IPS-18a (cell line): ENCODE data around the gene CRADD.

Experiments
- H3K27ac ChIP-seq: one replicate; pipeline ENCODE4 v1.5.1; 2013; ENCODE audit warnings: low read length
- H3K27me3 ChIP-seq: one replicate; pipeline ENCODE4 v1.6.1; 2013; ENCODE audit warnings: mild to moderate bottlenecking, low read length; ENCODE audit not compliant: control insufficient read depth, insufficient read depth
- H3K36me3 ChIP-seq: one replicate; pipeline ENCODE4 v1.6.1; 2013; ENCODE audit warnings: low read depth, low read length; ENCODE audit not compliant: control insufficient read depth
- H3K4me1 ChIP-seq: one replicate; pipeline ENCODE4 v1.6.1; 2013; ENCODE audit warnings: low read depth, low read length; ENCODE audit not compliant: control insufficient read depth
- H3K4me3 ChIP-seq: one replicate; pipeline ENCODE4 v1.5.1; 2013; ENCODE audit warnings: low read length
- H3K9ac ChIP-seq: one replicate; pipeline ENCODE4 v1.6.1; 2013; ENCODE audit warnings: mild to moderate bottlenecking, low read length, moderate library complexity
- H3K9me3 ChIP-seq: one replicate; pipeline ENCODE4 v1.6.1; 2013; ENCODE audit warnings: low read depth, low read length; ENCODE audit not compliant: control insufficient read depth

Gene CRADD

GRCh38 chr12:93892423-93893268 lies 215.5 kb downstream of the CRADD start:
- Histone ChIP-seq H3K9ac (no peak overlapping the region), H3K4me1 (peaks cover 6% of the 10 kb centered on the region)

GRCh38 chr12:93894391-93895088 lies 217.4 kb downstream of the CRADD start:
- Histone ChIP-seq H3K36me3 (no peaks in the 10 kb centered on the region), H3K4me1 (peaks cover 6% of the 10 kb centered on the region), H3K9me3 (no peaks in the 10 kb centered on the region), H3K4me3 (no peak overlapping the region), H3K27me3 (no peaks in the 10 kb centered on the region), H3K9ac (no peak overlapping the region), H3K27ac (no peak overlapping the region)

More at GRCh38 chr12:93892423-93893268, 215.5 kb downstream of the CRADD start:
- Histone ChIP-seq H3K36me3 (no peaks in the 10 kb centered on the region), H3K9me3 (no peaks in the 10 kb centered on the region), H3K27ac (no peak overlapping the region), H3K27me3 (no peaks in the 10 kb centered on the region), H3K4me3 (no peak overlapping the region)

GRCh38 chr12:93895089-93895445 lies 217.9 kb downstream of the CRADD start:
- no peak overlapping the region for H3K4me3 ChIP-seq
- no peaks in the 10 kb centered on the region for H3K27me3 ChIP-seq
- peaks cover 6% of the 10 kb centered on the region for H3K4me1 ChIP-seq
- no peaks in the 10 kb centered on the region for H3K9me3 ChIP-seq
- H3K36me3 ChIP-seq: no peaks in the 10 kb centered on the region
- H3K9ac ChIP-seq: no peak overlapping the region
- H3K27ac ChIP-seq: no peak overlapping the region

GRCh38 chr12:93896427-93896826 lies 219.3 kb downstream of the CRADD start:
- H3K4me3 ChIP-seq: no peak overlapping the region
- no peaks in the 10 kb centered on the region for H3K9me3 ChIP-seq
- no peak overlapping the region for H3K27ac ChIP-seq
- H3K4me1 ChIP-seq: peaks cover 6% of the 10 kb centered on the region
- H3K9ac ChIP-seq: no peak overlapping the region
- H3K27me3 ChIP-seq: no peaks in the 10 kb centered on the region
- H3K36me3 ChIP-seq: no peaks in the 10 kb centered on the region

- H3K36me3 ChIP-seq: no peaks in the 10 kb centered on the region
Observed at GRCh38 chr12:93896952-93897351, 219.8 kb downstream of the CRADD start.

GRCh38 chr12:93901739-93902138 lies 224.6 kb downstream of the CRADD start:
- Histone ChIP-seq H3K27ac (no peak overlapping the region), H3K4me1 (no peaks in the 10 kb centered on the region), H3K36me3 (no peaks in the 10 kb centered on the region), H3K9me3 (no peaks in the 10 kb centered on the region), H3K4me3 (no peak overlapping the region), H3K9ac (no peak overlapping the region), H3K27me3 (no peaks in the 10 kb centered on the region)

More at GRCh38 chr12:93896952-93897351, 219.8 kb downstream of the CRADD start:
- peaks cover 6% of the 10 kb centered on the region for H3K4me1 ChIP-seq
- H3K9ac ChIP-seq: no peak overlapping the region
- H3K9me3 ChIP-seq: no peaks in the 10 kb centered on the region
- no peak overlapping the region for H3K27ac ChIP-seq
- no peak overlapping the region for H3K4me3 ChIP-seq
- no peaks in the 10 kb centered on the region for H3K27me3 ChIP-seq

GRCh38 chr12:93902192-93902591 lies 225.0 kb downstream of the CRADD start:
- Histone ChIP-seq H3K4me3 (no peak overlapping the region), H3K4me1 (no peaks in the 10 kb centered on the region), H3K36me3 (no peaks in the 10 kb centered on the region), H3K9me3 (no peaks in the 10 kb centered on the region), H3K27ac (no peak overlapping the region), H3K27me3 (no peaks in the 10 kb centered on the region), H3K9ac (no peak overlapping the region)

GRCh38 chr12:93902736-93903562 lies 225.8 kb downstream of the CRADD start:
- no peaks in the 10 kb centered on the region for H3K4me1 ChIP-seq
- no peaks in the 10 kb centered on the region for H3K9me3 ChIP-seq
- no peaks in the 10 kb centered on the region for H3K27me3 ChIP-seq
- no peak overlapping the region for H3K27ac ChIP-seq
- no peaks in the 10 kb centered on the region for H3K36me3 ChIP-seq
- H3K4me3 ChIP-seq: no peak overlapping the region
- H3K9ac ChIP-seq: no peak overlapping the region

- Histone ChIP-seq H3K9me3 (no peaks in the 10 kb centered on the region), H3K9ac (no peak overlapping the region), H3K36me3 (no peaks in the 10 kb centered on the region), H3K27ac (no peak overlapping the region), H3K4me3 (no peak overlapping the region), H3K27me3 (no peaks in the 10 kb centered on the region), H3K4me1 (no peaks in the 10 kb centered on the region)
Observed at GRCh38 chr12:93904124-93904523, 226.9 kb downstream of the CRADD start.

GRCh38 chr12:93908264-93908663 lies 231.1 kb downstream of the CRADD start:
- Histone ChIP-seq H3K27me3 (no peaks in the 10 kb centered on the region), H3K4me3 (no peak overlapping the region), H3K27ac (no peak overlapping the region), H3K36me3 (no peaks in the 10 kb centered on the region), H3K4me1 (no peaks in the 10 kb centered on the region), H3K9ac (no peak overlapping the region), H3K9me3 (no peaks in the 10 kb centered on the region)

- H3K27ac ChIP-seq: no peak overlapping the region
- no peak overlapping the region for H3K9ac ChIP-seq
- no peak overlapping the region for H3K4me3 ChIP-seq
- no peaks in the 10 kb centered on the region for H3K9me3 ChIP-seq
- H3K36me3 ChIP-seq: no peaks in the 10 kb centered on the region
- H3K4me1 ChIP-seq: no peaks in the 10 kb centered on the region
- H3K27me3 ChIP-seq: no peaks in the 10 kb centered on the region
Observed at GRCh38 chr12:93908846-93909567, 231.8 kb downstream of the CRADD start.
